ENCODE results near the gene MAGI3.
"Not testable (repeated sequence)": the region's sequence is repeated elsewhere in the genome, so short reads cannot be mapped to it uniquely, and the experiment has no call there.

Gene MAGI3

GRCh38 chr1:113519556-113519955, 129.2 kb downstream of the MAGI3 start:
- DNase-seq, result no peak

- DNase-seq, result no peak
These were observed 139.7 kb downstream of the MAGI3 start for GRCh38 chr1:113530021-113530420.

- no peak for DNase-seq
These were observed 141.0 kb downstream of the MAGI3 start for GRCh38 chr1:113531321-113531720.

GRCh38 chr1:113533061-113533460, 142.7 kb downstream of the MAGI3 start:
- DNase-seq, result no peak

GRCh38 chr1:113534130-113534817, 144.0 kb downstream of the MAGI3 start:
- DNase-seq, result no peak

- no peak for DNase-seq
These were observed 144.6 kb downstream of the MAGI3 start for GRCh38 chr1:113534875-113535274.

GRCh38 chr1:113536182-113536780, 146.0 kb downstream of the MAGI3 start:
- DNase-seq, result no peak

GRCh38 chr1:113538225-113538624, 147.9 kb downstream of the MAGI3 start:
- DNase-seq, result no peak

GRCh38 chr1:113540335-113540734, 150.0 kb downstream of the MAGI3 start:
- DNase-seq, result no peak

- no peak for DNase-seq
These were observed 150.8 kb downstream of the MAGI3 start for GRCh38 chr1:113541106-113541505.

GRCh38 chr1:113542221-113542701, 151.9 kb downstream of the MAGI3 start:
- no peak for DNase-seq

GRCh38 chr1:113543110-113543509, 152.8 kb downstream of the MAGI3 start:
- no peak for DNase-seq

- no peak for DNase-seq
These were observed 154.9 kb downstream of the MAGI3 start for GRCh38 chr1:113545210-113545609.

- no peak for DNase-seq
These were observed 155.3 kb downstream of the MAGI3 start for GRCh38 chr1:113545626-113546025.

- no peak for DNase-seq
These were observed 161.4 kb downstream of the MAGI3 start for GRCh38 chr1:113551728-113552127.

- no peak for DNase-seq
These were observed 161.9 kb downstream of the MAGI3 start for GRCh38 chr1:113552244-113552643.

- DNase-seq, result no peak
These were observed 166.9 kb downstream of the MAGI3 start for GRCh38 chr1:113557187-113557586.

GRCh38 chr1:113565621-113566020, 175.3 kb downstream of the MAGI3 start:
- no peak for DNase-seq

- DNase-seq, result no peak
These were observed 177.1 kb downstream of the MAGI3 start for GRCh38 chr1:113567427-113567826.

- DNase-seq, result not testable (repeated sequence)
These were observed 185.5 kb downstream of the MAGI3 start for GRCh38 chr1:113575744-113576260.

- no peak for DNase-seq
These were observed 186.0 kb downstream of the MAGI3 start for GRCh38 chr1:113576271-113576670.

- DNase-seq, result no peak
These were observed 189.1 kb downstream of the MAGI3 start for GRCh38 chr1:113579256-113580018.

- no peak for DNase-seq
These were observed 191.0 kb downstream of the MAGI3 start for GRCh38 chr1:113581323-113581722.

GRCh38 chr1:113582084-113582483, 191.8 kb downstream of the MAGI3 start:
- DNase-seq, result no peak

Data from NCI-H345 (cell line).